Measurements from ENCODE around the gene WASHC3. TPM values are rescaled to one million over a fixed set of nuclear protein-coding genes. Genes with fewer than 3 reads are reported as not detected.

WASHC3 gene
- polyA plus RNA-seq, 4 donors, result 25.7 to 40.2 (median 31.0) TPM

DNA sequence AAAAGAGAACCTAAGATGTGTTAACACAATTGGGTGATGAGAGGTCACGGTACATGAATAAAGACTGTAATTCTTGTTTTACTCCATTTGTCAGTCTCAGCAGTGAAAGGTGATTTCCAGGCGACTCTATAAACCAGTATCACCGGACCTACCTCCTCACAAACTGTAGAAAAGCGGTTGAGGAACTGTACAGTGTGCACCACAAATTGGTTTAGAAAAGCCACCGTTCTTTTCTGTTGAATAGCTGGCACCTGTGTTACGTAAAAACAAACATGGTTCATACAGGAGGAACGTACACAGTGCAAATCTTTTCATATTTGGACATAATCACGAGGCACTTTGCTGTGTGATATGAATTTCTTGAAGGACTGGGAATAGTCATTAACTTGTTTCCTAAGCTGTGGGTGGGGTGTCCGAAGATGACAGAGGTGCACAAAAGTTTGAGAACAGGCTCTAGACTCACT, 663 bp downstream of the WASHC3 start:
- peak in 1 of 2 donors; percentile 62 for DNase-seq
- no peak for FAIRE-seq
- Histone ChIP-seq H3K4me3 (ENCODE audit: low read depth in 1 of 3, low read length in 3 of 3) (peak overlapping the region; percentile 76 to 84 (median 79)), H3K27ac (ENCODE audit: low read depth in 1 of 3, low read length in 2 of 3) (peak overlapping the region; percentile 38 to 88 (median 75)), H3K36me3 (ENCODE audit: control insufficient read depth in 3 of 3, insufficient read depth in 2 of 3, low read depth in 1 of 3, low read length in 3 of 3) (no peaks in the 10 kb centered on the region), H3K9me3 (ENCODE audit: control insufficient read depth in 2 of 2, insufficient read depth in 1 of 2, low read depth in 1 of 2, low read length in 1 of 2) (no peaks in the 10 kb centered on the region), H3K27me3 (ENCODE audit: control insufficient read depth in 3 of 3, insufficient read depth in 3 of 3, low read length in 3 of 3) (no peaks in the 10 kb centered on the region), H3K4me1 (ENCODE audit: control insufficient read depth in 3 of 3, insufficient read depth in 2 of 3, low read depth in 1 of 3, low read length in 2 of 3) (peaks cover 0 to 2% (median 0%) of the 10 kb centered on the region in 3 donors)
- WGBS, 3 donors, result 12 to 19% (median 14%) methylated on average over 9 of the region's 9 CpGs

DNA sequence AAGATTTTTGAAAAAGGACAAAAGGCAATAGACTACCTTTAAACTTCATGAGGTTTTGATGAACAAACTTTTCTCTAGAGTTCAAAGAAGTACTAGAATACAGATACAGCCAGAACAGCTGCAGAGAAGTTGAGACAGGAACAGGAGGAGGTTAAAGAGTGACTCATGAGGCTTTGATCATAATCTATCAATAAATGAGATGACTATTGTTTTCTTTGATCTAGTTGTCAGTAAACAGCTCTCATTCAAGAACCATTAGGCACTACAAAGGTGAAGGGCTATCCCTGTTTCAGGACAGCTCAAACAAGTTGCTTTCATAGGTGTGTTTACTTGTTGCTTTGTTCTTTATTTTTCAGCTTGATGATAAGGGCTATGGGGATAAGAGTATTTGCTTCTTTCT, 2.4 kb downstream of the WASHC3 start:
- DNase-seq, result peak in 1 of 2 donors; percentile 5
- Histone ChIP-seq H3K27me3 (ENCODE audit: control insufficient read depth in 3 of 3, insufficient read depth in 3 of 3, low read length in 3 of 3) (no peaks in the 10 kb centered on the region), H3K4me1 (ENCODE audit: control insufficient read depth in 3 of 3, insufficient read depth in 2 of 3, low read depth in 1 of 3, low read length in 2 of 3) (peaks cover 0 to 2% (median 0%) of the 10 kb centered on the region in 3 donors), H3K4me3 (ENCODE audit: low read depth in 1 of 3, low read length in 3 of 3) (no peak overlapping the region), H3K36me3 (ENCODE audit: control insufficient read depth in 3 of 3, insufficient read depth in 2 of 3, low read depth in 1 of 3, low read length in 3 of 3) (peaks cover 0 to 2% (median 2%) of the 10 kb centered on the region in 3 donors), H3K9me3 (ENCODE audit: control insufficient read depth in 2 of 2, insufficient read depth in 1 of 2, low read depth in 1 of 2, low read length in 1 of 2) (no peaks in the 10 kb centered on the region), H3K27ac (ENCODE audit: low read depth in 1 of 3, low read length in 2 of 3) (no peak overlapping the region)
- no peak for FAIRE-seq

DNA sequence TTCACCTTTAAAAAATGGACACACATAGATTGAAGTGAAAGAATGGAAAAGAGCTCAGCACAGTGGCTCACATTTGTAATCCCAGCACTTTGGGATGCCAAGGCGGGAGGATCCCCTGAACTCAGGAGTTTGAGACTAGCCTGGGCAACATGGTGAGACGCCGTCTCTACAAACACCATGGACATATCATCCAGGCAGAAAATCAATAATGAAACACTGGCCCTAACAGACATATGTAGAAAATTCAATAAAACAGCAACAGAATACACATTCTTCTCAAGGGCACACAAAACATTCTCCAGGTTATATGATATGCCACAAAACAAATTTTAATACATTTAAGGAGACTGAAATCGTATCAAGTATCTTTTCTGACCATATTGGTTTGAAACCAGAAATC, 7.4 kb downstream of the WASHC3 start:
- H3K4me1 ChIP-seq (ENCODE audit: control insufficient read depth in 3 of 3, insufficient read depth in 2 of 3, low read depth in 1 of 3, low read length in 2 of 3), result no peaks in the 10 kb centered on the region
- 96 to 98% (median 98%) methylated on average over 4 of the region's 4 CpGs for WGBS, 3 donors
- no peak for FAIRE-seq
- no peak overlapping the region for H3K4me3 ChIP-seq (ENCODE audit: low read depth in 1 of 3, low read length in 3 of 3)
- no peak overlapping the region for H3K27ac ChIP-seq (ENCODE audit: low read depth in 1 of 3, low read length in 2 of 3)
- no peaks in the 10 kb centered on the region for H3K9me3 ChIP-seq (ENCODE audit: control insufficient read depth in 2 of 2, insufficient read depth in 1 of 2, low read depth in 1 of 2, low read length in 1 of 2)
- DNase-seq, result no peak
- no peaks in the 10 kb centered on the region for H3K27me3 ChIP-seq (ENCODE audit: control insufficient read depth in 3 of 3, insufficient read depth in 3 of 3, low read length in 3 of 3)
- H3K36me3 ChIP-seq (ENCODE audit: control insufficient read depth in 3 of 3, insufficient read depth in 2 of 3, low read depth in 1 of 3, low read length in 3 of 3), result peaks cover 0 to 24% (median 2%) of the 10 kb centered on the region in 3 donors

DNA sequence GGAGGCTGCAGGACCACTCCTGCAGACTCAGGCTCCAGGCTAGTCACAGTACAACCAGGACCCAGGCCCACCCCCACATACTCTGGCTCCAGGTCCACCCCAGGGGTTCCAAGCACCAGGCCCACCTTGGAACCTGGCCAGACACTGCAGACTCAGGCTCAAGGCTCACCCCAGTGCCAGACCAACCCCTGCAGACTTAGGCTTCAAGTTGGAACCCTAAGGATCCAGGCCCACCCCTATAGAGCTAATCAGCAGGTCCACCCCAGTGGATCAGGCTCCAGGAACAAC, 8.8 kb downstream of the WASHC3 start:
- H3K9me3 ChIP-seq (ENCODE audit: control insufficient read depth in 2 of 2, insufficient read depth in 1 of 2, low read depth in 1 of 2, low read length in 1 of 2), result no peaks in the 10 kb centered on the region
- H3K4me3 ChIP-seq (ENCODE audit: low read depth in 1 of 3, low read length in 3 of 3), result no peak overlapping the region
- no peak for DNase-seq
- FAIRE-seq, result no peak
- H3K27ac ChIP-seq (ENCODE audit: low read depth in 1 of 3, low read length in 2 of 3), result no peak overlapping the region
- no peaks in the 10 kb centered on the region for H3K27me3 ChIP-seq (ENCODE audit: control insufficient read depth in 3 of 3, insufficient read depth in 3 of 3, low read length in 3 of 3)
- H3K4me1 ChIP-seq (ENCODE audit: control insufficient read depth in 3 of 3, insufficient read depth in 2 of 3, low read depth in 1 of 3, low read length in 2 of 3), result no peaks in the 10 kb centered on the region
- H3K36me3 ChIP-seq (ENCODE audit: control insufficient read depth in 3 of 3, insufficient read depth in 2 of 3, low read depth in 1 of 3, low read length in 3 of 3), result peaks cover 3 to 28% (median 7%) of the 10 kb centered on the region in 3 donors

DNA sequence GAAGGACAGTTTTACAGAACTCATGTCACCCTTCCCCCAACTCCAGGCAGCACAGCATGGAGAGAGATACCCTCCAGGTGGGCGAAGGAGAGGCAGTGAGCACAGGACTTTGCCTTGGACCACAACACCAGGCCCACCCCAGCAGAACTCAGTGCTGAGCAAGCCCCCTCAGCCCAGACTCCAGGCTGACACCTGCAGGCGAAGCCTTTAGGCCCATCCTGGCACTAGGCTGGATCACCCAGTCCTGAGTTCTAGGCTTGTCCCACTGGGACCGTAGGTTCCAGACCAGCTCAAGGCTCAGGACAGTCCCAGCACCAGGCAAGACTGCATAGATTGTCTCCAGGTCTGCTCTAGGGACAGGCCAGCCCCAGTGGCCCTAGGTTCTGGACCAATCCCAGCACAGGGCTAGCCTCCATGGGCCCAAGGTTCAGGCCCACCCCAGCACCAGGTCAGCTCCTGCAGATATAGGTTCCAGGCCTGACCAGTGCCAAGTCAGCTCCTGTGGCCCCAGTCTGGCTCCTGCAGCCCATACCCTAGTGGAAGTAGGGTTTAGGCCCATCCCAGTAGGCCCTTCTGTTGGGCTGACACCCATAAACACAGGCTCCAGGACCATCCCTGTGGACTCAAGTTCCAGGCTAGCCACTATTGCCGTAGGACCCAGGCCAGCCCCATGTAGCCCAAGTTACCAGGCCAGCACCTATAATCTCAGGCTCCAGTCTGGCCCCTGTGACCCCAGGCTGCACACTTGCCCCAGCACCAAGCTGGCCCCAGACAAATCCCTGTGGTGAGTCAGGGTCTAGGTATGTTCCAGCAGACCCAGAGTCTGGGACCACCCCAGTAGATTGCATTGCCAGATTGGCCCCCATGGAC, 9.4 kb downstream of the WASHC3 start:
- H3K27ac ChIP-seq (ENCODE audit: low read depth in 1 of 3, low read length in 2 of 3), result no peak overlapping the region
- no peaks in the 10 kb centered on the region for H3K27me3 ChIP-seq (ENCODE audit: control insufficient read depth in 3 of 3, insufficient read depth in 3 of 3, low read length in 3 of 3)
- H3K36me3 ChIP-seq (ENCODE audit: control insufficient read depth in 3 of 3, insufficient read depth in 2 of 3, low read depth in 1 of 3, low read length in 3 of 3), result peaks cover 3 to 28% (median 7%) of the 10 kb centered on the region in 3 donors
- FAIRE-seq (no peak), DNase-seq (no peak)
- H3K9me3 ChIP-seq (ENCODE audit: control insufficient read depth in 2 of 2, insufficient read depth in 1 of 2, low read depth in 1 of 2, low read length in 1 of 2), result no peaks in the 10 kb centered on the region
- H3K4me3 ChIP-seq (ENCODE audit: low read depth in 1 of 3, low read length in 3 of 3), result no peak overlapping the region
- H3K4me1 ChIP-seq (ENCODE audit: control insufficient read depth in 3 of 3, insufficient read depth in 2 of 3, low read depth in 1 of 3, low read length in 2 of 3), result no peaks in the 10 kb centered on the region
- 88 to 98% (median 96%) methylated on average over 4 of the region's 4 CpGs for WGBS, 3 donors

DNA sequence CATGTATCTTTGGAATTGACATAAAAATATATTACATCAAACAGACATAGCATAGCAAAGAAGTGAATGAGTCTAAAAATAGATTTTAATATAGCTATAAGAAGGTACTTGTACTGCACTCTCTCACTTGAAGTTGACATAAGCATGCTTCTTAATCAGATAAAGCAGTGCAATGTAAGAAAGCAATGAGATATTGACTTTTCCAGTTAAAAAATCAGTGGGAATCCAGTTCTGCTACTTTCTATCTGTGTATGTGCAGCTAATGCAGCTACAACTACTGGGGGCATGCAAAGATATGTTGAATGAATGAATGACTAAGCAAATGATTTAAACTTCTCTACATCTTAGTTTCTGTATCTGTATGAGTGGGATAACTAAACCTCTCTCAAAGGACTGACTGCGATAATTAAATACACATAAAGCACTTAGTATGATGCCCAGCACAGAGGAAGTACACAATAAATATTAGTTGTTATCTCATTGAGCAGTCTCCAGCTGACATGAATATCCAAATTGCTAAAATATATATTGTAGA, 10.3 kb downstream of the WASHC3 start:
- Histone ChIP-seq H3K36me3 (ENCODE audit: control insufficient read depth in 3 of 3, insufficient read depth in 2 of 3, low read depth in 1 of 3, low read length in 3 of 3) (peaks cover 3 to 28% (median 9%) of the 10 kb centered on the region in 3 donors), H3K9me3 (ENCODE audit: control insufficient read depth in 2 of 2, insufficient read depth in 1 of 2, low read depth in 1 of 2, low read length in 1 of 2) (no peaks in the 10 kb centered on the region), H3K27ac (ENCODE audit: low read depth in 1 of 3, low read length in 2 of 3) (no peak overlapping the region), H3K27me3 (ENCODE audit: control insufficient read depth in 3 of 3, insufficient read depth in 3 of 3, low read length in 3 of 3) (no peaks in the 10 kb centered on the region), H3K4me3 (ENCODE audit: low read depth in 1 of 3, low read length in 3 of 3) (no peak overlapping the region), H3K4me1 (ENCODE audit: control insufficient read depth in 3 of 3, insufficient read depth in 2 of 3, low read depth in 1 of 3, low read length in 2 of 3) (no peaks in the 10 kb centered on the region)
- FAIRE-seq (no peak), DNase-seq (no peak)
- WGBS, 3 donors, result 86 to 96% (median 87%) methylated on average over 1 of the region's 1 CpG

DNA sequence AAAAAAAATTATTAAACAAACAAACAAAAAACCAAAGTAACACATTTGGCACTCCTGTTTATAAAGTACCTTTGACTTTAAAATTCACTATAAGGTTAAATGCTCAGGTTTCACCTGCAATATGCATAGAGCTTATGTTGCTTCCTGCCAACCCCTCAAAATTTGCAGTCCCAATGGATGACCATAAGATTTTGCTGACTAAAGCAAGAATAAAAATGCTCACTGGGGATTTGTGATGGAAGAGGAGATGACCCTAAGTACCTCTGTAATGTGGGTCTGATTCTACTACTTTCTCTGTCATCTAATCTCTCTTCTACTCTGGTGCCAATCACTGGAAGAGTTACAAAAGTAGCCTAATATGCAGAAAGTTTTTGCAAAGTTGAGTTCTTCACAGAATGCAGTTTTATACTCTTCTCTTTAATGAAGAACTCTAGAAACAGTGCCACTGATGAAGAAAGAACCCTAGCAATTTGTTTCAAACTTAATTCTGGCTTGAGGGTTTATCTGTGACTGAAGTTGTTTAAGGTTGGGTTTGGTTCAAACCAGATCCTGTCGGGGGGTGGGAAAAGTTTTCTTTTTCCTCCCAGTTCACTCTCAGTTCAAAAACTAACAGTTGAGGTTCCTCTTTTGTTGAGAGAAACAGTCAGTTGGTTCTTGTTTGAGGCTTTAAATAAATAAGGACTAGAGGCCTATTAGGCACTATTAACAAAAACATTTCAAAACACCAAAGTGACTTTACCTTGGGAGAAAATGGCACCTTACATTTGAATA, 10.9 kb downstream of the WASHC3 start:
- no peaks in the 10 kb centered on the region for H3K9me3 ChIP-seq (ENCODE audit: control insufficient read depth in 2 of 2, insufficient read depth in 1 of 2, low read depth in 1 of 2, low read length in 1 of 2)
- WGBS, 3 donors, result 53 to 79% (median 71%) methylated on average over 1 of the region's 1 CpG
- DNase-seq (no peak), FAIRE-seq (no peak)
- H3K4me3 ChIP-seq (ENCODE audit: low read depth in 1 of 3, low read length in 3 of 3), result no peak overlapping the region
- H3K27me3 ChIP-seq (ENCODE audit: control insufficient read depth in 3 of 3, insufficient read depth in 3 of 3, low read length in 3 of 3), result no peaks in the 10 kb centered on the region
- no peaks in the 10 kb centered on the region for H3K4me1 ChIP-seq (ENCODE audit: control insufficient read depth in 3 of 3, insufficient read depth in 2 of 3, low read depth in 1 of 3, low read length in 2 of 3)
- peaks cover 3 to 32% (median 9%) of the 10 kb centered on the region in 3 donors for H3K36me3 ChIP-seq (ENCODE audit: control insufficient read depth in 3 of 3, insufficient read depth in 2 of 3, low read depth in 1 of 3, low read length in 3 of 3)
- H3K27ac ChIP-seq (ENCODE audit: low read depth in 1 of 3, low read length in 2 of 3), result no peak overlapping the region

DNA sequence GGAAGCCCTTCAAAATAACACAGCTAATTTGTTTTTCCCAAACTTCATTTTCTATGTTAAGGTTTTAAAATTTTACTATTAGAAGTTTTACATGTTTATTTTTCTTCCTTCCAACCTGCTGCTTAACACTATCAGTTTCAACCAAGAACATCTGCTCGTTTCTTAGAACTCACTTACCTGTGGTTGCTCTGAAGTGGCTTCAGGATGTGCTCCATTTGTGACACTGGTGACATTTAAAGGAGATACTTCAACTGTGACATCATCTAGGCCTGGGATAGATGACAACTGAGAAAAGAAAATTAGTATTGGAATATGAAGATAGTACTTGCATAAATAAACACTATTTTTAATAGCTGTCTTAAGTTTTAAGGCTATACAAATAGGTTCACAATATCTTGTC, 17.9 kb downstream of the WASHC3 start:
- no peak for DNase-seq
- Histone ChIP-seq H3K9me3 (ENCODE audit: control insufficient read depth in 2 of 2, insufficient read depth in 1 of 2, low read depth in 1 of 2, low read length in 1 of 2) (no peaks in the 10 kb centered on the region), H3K36me3 (ENCODE audit: control insufficient read depth in 3 of 3, insufficient read depth in 2 of 3, low read depth in 1 of 3, low read length in 3 of 3) (peaks cover under 1 to 15% (median 8%) of the 10 kb centered on the region in 3 donors), H3K27me3 (ENCODE audit: control insufficient read depth in 3 of 3, insufficient read depth in 3 of 3, low read length in 3 of 3) (no peaks in the 10 kb centered on the region), H3K4me3 (ENCODE audit: low read depth in 1 of 3, low read length in 3 of 3) (no peak overlapping the region), H3K4me1 (ENCODE audit: control insufficient read depth in 3 of 3, insufficient read depth in 2 of 3, low read depth in 1 of 3, low read length in 2 of 3) (no peaks in the 10 kb centered on the region), H3K27ac (ENCODE audit: low read depth in 1 of 3, low read length in 2 of 3) (no peak overlapping the region)
- WGBS, 3 donors, result 74 to 86% (median 76%) methylated on average over 1 of the region's 1 CpG
- no peak for FAIRE-seq

Data from small intestine (tissue), 7 donors.